ENCODE measurements around the gene EIPR1.

DNA sequence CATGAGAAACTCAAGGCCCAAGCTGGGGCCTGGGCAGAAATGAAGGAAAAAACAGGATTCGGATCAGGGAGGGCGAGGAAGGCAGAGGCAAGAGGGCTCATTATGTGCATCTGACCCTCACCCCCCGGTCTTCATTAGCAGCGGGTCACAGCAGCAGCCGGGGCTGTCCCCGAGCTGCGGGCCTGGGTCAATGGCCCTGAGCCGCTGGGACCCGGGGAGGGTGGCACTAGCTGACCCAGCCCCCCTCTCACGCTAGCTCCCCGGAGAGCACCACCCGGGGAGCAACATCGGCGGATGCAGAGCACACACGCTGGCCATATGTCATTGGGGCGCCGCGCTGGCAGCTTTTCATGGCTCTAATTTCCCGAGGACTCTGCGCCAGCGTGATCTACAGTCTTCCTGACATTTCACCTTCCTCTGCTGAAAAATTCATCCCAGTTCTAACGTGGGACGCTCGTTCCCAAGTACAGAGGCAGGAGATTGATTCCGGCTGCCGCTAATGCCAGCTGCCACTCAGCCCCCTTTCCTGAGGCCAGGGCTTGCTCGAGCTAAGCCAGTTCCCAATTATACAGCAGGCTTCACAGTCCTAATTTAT, 63.7 kb downstream of the EIPR1 start:
- TF ChIP-seq, protein P1, sequence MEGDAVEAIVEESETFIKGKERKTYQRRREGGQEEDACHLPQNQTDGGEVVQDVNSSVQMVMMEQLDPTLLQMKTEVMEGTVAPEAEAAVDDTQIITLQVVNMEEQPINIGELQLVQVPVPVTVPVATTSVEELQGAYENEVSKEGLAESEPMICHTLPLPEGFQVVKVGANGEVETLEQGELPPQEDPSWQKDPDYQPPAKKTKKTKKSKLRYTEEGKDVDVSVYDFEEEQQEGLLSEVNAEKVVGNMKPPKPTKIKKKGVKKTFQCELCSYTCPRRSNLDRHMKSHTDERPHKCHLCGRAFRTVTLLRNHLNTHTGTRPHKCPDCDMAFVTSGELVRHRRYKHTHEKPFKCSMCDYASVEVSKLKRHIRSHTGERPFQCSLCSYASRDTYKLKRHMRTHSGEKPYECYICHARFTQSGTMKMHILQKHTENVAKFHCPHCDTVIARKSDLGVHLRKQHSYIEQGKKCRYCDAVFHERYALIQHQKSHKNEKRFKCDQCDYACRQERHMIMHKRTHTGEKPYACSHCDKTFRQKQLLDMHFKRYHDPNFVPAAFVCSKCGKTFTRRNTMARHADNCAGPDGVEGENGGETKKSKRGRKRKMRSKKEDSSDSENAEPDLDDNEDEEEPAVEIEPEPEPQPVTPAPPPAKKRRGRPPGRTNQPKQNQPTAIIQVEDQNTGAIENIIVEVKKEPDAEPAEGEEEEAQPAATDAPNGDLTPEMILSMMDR (optimal IDR thresholded peaks at IDR 0.05 in 1 of 3, IDR thresholded peaks at IDR 0.05 in 1 of 3, conservative IDR thresholded peaks at IDR 0.05 in 1 of 3; ENCODE audit: extremely low read depth in 1 of 3, insufficient read depth in 2 of 3, low read length in 3 of 3), result no peak
- TF ChIP-seq EZH2 (IDR thresholded peaks at IDR 0.05; ENCODE audit: low read length), result no peak
